Ammon's horn (tissue), 1 donor: ENCODE measurements around the gene EGLN1.

Experiments
- DNase-seq: peaks from one replicate; pipeline ENCODE4 v3.0.0-alpha.2; 2016; ENCODE audit warnings: low spot score

The EGLN1 gene

GRCh38 chr1:231326248-231326647 lies 95.8 kb downstream of the EGLN1 start:
- DNase-seq = no peak

DNA sequence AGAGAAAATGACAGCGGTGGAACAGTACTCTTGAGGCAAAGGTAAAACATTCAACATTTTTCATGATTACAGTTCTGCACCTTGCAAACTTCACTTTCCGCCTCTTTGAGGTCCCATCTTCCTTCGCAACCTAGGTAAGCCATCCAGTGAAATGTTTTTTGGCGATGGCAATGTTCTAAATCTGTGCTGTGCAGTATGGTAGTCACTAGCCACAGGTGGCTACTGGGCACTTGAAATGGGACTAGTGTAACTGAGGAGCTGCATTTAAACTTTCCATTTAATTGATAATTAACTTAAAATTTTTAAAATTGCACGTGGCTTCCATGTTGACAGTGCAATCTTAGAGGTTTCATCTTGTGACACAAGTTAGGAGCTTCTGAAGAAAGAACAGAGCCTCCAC lies 97.4 kb downstream of the EGLN1 start:
- DNase-seq = no peak

GRCh38 chr1:231322880-231323530 lies 99.1 kb downstream of the EGLN1 start:
- no peak for DNase-seq

DNA sequence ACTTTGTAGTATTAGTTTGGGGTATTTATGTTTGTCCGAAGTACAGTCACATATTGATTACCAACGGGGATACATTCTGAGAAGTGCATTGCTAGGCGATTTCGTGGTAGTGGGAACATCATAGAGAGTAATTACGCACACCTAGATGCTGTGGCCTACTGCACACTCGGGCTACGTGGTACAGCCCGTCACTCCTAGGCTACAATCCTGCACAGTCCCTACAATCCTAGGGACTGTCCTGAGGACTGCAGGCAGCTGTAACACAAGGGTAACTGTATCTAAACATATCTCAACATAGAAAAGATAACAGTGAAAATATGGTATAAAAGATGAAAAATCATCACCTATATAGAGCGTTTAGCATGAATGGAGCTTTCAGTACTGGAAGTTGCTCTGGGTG lies 103.0 kb downstream of the EGLN1 start:
- no peak for DNase-seq

DNA sequence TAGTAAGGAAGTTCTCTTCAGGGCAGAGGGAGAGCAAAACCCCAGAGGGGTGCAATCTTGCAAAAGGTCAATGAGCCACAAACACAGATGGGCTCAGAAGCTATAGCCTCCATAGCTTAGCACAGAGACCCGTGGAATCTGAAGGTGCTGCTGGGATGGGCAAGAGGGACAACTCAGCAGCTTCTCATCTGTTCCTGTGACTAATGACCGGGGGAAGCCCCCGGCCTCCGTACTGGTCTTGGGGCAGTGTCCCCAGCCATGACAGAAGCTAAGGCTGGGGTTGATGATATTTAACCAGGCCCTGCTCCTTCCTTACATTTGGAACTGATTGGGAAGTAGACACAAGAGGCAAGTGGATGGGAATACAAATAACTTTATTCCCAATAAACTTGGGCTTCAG lies 103.5 kb downstream of the EGLN1 start:
- DNase-seq = no peak

- DNase-seq = no peak
Measured at GRCh38 chr1:231318015-231318355, 104.1 kb downstream of the EGLN1 start.

DNA sequence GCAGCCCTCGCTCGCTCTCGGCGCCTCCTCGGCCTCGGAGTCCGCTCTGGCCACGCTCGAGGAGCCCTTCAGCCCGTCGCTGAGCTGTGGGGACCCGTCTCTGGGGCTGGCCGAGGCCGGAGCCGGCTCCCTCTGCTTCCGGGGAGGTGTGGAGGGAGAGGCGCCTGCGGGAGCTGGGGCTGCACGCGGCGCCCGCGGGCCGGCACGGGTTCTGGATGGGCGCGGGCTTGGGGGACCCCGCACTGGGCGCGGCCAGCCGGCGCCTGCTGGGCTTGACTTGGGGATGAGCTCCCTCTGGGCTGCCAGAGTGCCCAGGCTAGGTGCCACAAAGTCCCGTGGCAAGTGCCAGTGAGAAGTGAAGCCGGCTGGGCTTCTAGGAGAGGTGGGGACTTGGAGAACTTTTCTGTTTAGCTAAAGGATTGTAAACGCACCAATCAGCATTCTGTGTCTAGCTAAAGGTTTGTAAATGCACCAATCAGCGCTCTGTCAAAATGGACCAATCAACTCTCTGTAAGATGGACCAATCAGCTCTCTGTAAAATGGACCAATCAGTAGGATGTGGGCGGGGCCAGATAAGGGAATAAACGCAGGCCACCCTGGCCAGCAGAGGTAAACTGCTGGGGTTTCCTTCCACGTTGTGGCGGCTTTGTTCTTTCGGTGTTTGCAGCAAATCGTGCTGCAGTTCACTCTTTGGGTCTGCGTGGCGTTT lies 104.6 kb downstream of the EGLN1 start:
- DNase-seq = no peak

DNA sequence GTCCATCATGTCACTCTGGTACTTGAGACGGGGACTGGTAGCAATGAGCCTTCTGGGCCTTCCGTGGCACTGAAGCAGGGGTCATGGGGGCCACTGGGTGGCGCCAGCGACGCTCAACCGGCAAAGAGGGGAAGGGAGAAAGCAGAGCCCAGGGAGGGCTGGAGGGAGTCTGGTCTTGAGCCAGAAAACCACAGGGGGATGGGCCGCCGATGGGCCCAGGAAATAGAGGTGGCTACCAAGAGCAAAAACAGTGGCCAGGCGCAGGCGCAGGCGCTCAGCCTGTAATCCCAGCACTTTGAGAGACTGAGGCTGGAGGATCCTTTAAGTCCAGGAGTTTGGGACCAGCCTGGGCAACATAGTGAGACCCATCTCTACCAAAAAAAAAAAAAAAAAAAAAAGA lies 106.2 kb downstream of the EGLN1 start:
- no peak for DNase-seq
